ENCODE results near the gene AKR1C1. TPM values are rescaled to one million over a fixed set of nuclear protein-coding genes. Genes with fewer than 3 reads are reported as not detected.
A peak's percentile ranks its signal among the peaks of the same experiment; 100 is the strongest.
"Not testable (repeated sequence)": the region's sequence is repeated elsewhere in the genome, so short reads cannot be mapped to it uniquely, and the experiment has no call there.

The AKR1C1 gene
- total and polyA plus RNA-seq, 2 of the 13 experiments (the other 11 are each of a cell fraction or from before 2014, with no cell fraction given): 948 to 2,238 TPM

DNA sequence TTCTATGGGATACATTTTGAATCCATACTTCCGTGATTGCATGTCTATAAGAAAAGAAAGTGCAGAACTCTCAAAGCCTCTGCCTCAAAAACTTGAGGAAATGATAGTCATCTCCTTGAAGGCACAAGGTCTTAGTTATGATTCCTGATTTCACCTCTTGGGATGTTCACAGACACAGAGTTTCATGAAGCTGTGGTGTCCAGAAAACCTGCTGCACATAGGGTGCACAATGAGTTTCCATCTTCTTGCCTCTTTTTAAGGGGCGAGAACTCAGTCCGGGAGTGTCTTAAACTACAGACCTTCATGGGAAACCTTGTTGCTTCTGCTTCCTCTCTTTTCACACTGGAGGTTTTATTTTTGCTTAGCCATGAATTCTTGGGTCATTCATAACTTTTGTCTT is 4.0 kb downstream of the AKR1C1 start:
- intact Hi-C loops (cut with micrococcal nuclease; ENCODE audit: unreplicated experiment): loop anchor here (5.0 kb wide), 1 partner anchor 120 kb away; no protein-coding TSS in a partner anchor
- TF ChIP-seq, protein P1, sequence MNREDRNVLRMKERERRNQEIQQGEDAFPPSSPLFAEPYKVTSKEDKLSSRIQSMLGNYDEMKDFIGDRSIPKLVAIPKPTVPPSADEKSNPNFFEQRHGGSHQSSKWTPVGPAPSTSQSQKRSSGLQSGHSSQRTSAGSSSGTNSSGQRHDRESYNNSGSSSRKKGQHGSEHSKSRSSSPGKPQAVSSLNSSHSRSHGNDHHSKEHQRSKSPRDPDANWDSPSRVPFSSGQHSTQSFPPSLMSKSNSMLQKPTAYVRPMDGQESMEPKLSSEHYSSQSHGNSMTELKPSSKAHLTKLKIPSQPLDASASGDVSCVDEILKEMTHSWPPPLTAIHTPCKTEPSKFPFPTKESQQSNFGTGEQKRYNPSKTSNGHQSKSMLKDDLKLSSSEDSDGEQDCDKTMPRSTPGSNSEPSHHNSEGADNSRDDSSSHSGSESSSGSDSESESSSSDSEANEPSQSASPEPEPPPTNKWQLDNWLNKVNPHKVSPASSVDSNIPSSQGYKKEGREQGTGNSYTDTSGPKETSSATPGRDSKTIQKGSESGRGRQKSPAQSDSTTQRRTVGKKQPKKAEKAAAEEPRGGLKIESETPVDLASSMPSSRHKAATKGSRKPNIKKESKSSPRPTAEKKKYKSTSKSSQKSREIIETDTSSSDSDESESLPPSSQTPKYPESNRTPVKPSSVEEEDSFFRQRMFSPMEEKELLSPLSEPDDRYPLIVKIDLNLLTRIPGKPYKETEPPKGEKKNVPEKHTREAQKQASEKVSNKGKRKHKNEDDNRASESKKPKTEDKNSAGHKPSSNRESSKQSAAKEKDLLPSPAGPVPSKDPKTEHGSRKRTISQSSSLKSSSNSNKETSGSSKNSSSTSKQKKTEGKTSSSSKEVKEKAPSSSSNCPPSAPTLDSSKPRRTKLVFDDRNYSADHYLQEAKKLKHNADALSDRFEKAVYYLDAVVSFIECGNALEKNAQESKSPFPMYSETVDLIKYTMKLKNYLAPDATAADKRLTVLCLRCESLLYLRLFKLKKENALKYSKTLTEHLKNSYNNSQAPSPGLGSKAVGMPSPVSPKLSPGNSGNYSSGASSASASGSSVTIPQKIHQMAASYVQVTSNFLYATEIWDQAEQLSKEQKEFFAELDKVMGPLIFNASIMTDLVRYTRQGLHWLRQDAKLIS (CRISPR knock-in tag; IDR thresholded peaks at IDR 0.05): peak; percentile 85
- peak; percentile 63 for TF ChIP-seq RBFOX2 (IDR thresholded peaks at IDR 0.05; ENCODE audit: low read depth, low read length)
- peak; percentile 69 for TF ChIP-seq POLR2G (IDR thresholded peaks at IDR 0.05; ENCODE audit: low read depth, low read length)
- peak; percentile 50 for TF ChIP-seq RBM22 (optimal IDR thresholded peaks at IDR 0.05; ENCODE audit: low read length)
- peaks cover 37% of the 10 kb centered on the region for H3K4me1 ChIP-seq (ENCODE audit: insufficient read depth, low read length)
- ATAC-seq; FAIRE-seq; H3K27me3 ChIP-seq (ENCODE audit: control insufficient read depth in 1 of 2, insufficient read depth in 2 of 2, low read length in 2 of 2); DNase-seq (ENCODE audit: low spot score); CTCF ChIA-PET (ENCODE audit: low intra/inter-chr PET ratio, low total read pairs); POLR2A ChIA-PET; H3K9me3 ChIP-seq (ENCODE audit: low read length); BruUV-seq (replicated peaks); in situ Hi-C loops (cut with HindIII; ENCODE audit: extremely low pct_ligation_motif_present, low pct_unique_long_range_greater_than_20kb); H2AFZ ChIP-seq (ENCODE audit: low read length); H3K27ac ChIP-seq (ENCODE audit: extremely low read length, insufficient read depth, low read length): not testable (repeated sequence)
- H3K36me3 ChIP-seq (replicated peaks in 1 of 2; ENCODE audit: control insufficient read depth in 1 of 2, insufficient read depth in 2 of 2, low read length in 2 of 2): peaks cover 4 to 18% of the 10 kb centered on the region in 2 experiments; a peak in 4 of 5 replicates
- WGBS (ENCODE audit: low lambda C conversion rate): 89% methylated on average over 3 of the region's 3 CpGs
- peak overlapping the region; percentile 34; the same call in 1 of the 2 replicates for H3K9ac ChIP-seq (ENCODE audit: insufficient read depth, low read depth, low read length)
- H3K4me2 ChIP-seq (ENCODE audit: low read depth, low read length): peak overlapping the region; percentile 77
- H3K79me2 ChIP-seq (ENCODE audit: insufficient read depth, low read length): peaks cover 49% of the 10 kb centered on the region
- peaks cover 29% of the 10 kb centered on the region for H4K20me1 ChIP-seq (ENCODE audit: insufficient read depth, low read length)
- peak overlapping the region in 2 of 3 experiments; percentile 23 to 68; a peak in 2 of 6 replicates for H3K4me3 ChIP-seq (replicated peaks in 1 of 3; ENCODE audit: insufficient read depth in 1 of 3, low read depth in 2 of 3, low read length in 3 of 3)

Measured in HepG2 (cell line).